ENCODE data around the gene RSPO3.

DNA sequence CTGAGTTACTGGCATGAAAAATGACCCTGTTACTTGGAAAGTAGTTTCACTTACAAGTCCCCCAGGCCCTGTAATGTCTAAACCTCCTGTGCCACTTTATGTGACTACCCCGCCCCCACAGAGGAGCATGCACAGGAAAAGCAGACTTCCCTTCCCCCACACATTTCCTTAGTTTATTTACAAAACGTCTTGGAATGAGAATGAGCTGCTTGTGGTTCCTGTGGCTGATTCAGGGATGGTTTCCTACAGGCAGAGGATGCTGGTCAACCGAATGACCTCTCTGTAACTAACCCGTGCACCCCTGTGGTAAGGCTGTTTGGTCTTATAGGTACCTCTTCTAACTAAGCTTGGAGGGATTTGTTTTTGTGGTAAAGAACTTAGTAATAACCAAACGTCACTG, 28.5 kb downstream of the RSPO3 start:
- no peak for TF ChIP-seq POLR2AphosphoS5 (IDR thresholded peaks at IDR 0.05; ENCODE audit: low read depth, low read length)
- no peak for TF ChIP-seq TAF1 (IDR thresholded peaks at IDR 0.05; ENCODE audit: borderline replicate concordance, low read depth, low read length)
